Activated B cell treated with CpG ODN at 0.5 μM for 24 hours (primary cell): ENCODE data around the gene GDPD4. TPM values are rescaled to one million over a fixed set of nuclear protein-coding genes. Genes with fewer than 3 reads are reported as not detected.

Experiments
- ATAC-seq: fragments of 200-7000 bp; cut with Tn5 transposase; one replicate; pipeline ENCODE4 v1.10.0; 2021; ENCODE audit warnings: low read depth, mild to moderate bottlenecking, moderate library complexity
- CTCF ChIA-PET: fragments of 350-600 bp; sonication (Branson Sonifier 250); formaldehyde crosslinking; loops from one replicate; lab custom pipeline; 2021; ENCODE audit warnings: antibody characterized with exemption; lab: Charles Lee
- POLR2A ChIA-PET: fragments of 350-600 bp; sonication (Branson Sonifier 250); formaldehyde crosslinking; loops from one replicate; lab custom pipeline; 2021; ENCODE audit warnings: antibody characterized with exemption; lab: Charles Lee
- DNase-seq: peaks from one replicate; pipeline ENCODE4 v3.0.0; 2022
- H3K27ac Mint-ChIP-seq: one replicate; pipeline ENCODE4 v1.8.0; 2020; ENCODE audit warnings: mixed read lengths
- H3K27me3 Mint-ChIP-seq: one replicate; pipeline ENCODE4 v1.8.0; 2021; ENCODE audit warnings: mixed read lengths
- H3K36me3 Mint-ChIP-seq: one replicate; pipeline ENCODE4 v1.8.0; 2021; ENCODE audit warnings: low read depth, mixed read lengths
- H3K4me1 Mint-ChIP-seq: one replicate; pipeline ENCODE4 v1.8.0; 2021; ENCODE audit warnings: mixed read lengths
- H3K4me3 Mint-ChIP-seq: one replicate; pipeline ENCODE4 v1.8.0; 2020; ENCODE audit warnings: mild to moderate bottlenecking, mixed read lengths
- H3K9me3 Mint-ChIP-seq: one replicate; pipeline ENCODE4 v1.8.0; 2020; ENCODE audit warnings: mixed read lengths
- intact Hi-C: fragments of 100-400 bp; cut with micrococcal nuclease; formaldehyde crosslinking; loops from one replicate; pipeline ENCODE4 v1.15.1; 2024
- total RNA-seq: library from RNA; stranded (reverse); gene quantifications from 2 replicates; pipeline ENCODE4 v1.2.3, GENCODE V29; 2022
- TF ChIP-seq, protein P1 (sequence below): fragments of 200-600 bp; IDR thresholded peaks from one replicate; pipeline ENCODE4 v1.8.0; 2022; ENCODE audit warnings: antibody characterized with exemption, mild to moderate bottlenecking

Gene GDPD4
- total RNA-seq, 1 donor from 2014 or later = not detected

DNA sequence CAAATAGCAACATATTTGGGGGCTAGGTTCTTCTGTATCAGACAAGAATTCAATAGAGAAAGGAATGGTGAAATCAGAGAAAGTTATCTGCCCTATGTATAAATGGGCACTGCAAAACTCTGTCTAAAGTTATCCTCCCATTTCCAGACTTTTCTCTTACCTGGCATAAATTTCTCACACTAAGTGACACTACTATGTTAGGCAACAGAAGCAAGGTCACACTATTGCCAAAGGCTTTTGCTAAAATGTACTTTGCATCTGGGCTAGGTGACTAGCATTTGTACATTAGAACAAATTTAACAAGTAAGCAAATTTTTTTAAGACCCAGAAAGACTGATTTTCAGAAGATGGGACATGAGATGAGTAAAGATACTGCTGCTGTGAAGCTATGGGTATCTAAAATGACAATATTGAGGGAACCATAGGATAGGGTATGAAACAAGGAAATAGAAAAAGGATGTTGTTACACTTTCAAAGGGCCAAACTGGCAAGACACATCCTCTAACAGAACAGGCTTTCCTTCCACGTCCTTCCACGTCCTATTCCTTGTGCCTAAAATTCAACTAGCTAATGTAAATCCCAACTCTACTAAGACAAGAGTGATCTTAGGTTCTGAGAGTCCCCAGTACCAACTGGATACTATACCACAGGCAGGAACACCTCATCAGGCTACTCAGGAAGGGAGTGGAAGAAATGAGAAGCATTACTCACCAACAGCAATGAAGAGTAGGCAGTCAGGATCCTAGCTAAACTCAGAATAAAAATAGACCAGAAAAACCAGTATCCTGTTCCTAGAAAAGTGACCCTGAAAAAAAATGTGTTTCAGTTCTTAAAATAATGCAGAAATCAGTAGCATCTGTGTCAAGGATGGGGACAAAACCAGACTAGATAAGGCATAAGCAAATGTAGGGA is 22.6 kb downstream of the GDPD4 start:
- ChIA-PET CTCF (no interaction called here), POLR2A (no interaction called here)
- Mint-ChIP-seq H3K9me3 (peaks cover 5% of the 10 kb centered on the region), H3K4me1 (no peaks in the 10 kb centered on the region), H3K4me3 (no peak overlapping the region), H3K27me3 (peaks cover 11% of the 10 kb centered on the region), H3K27ac (no peak overlapping the region), H3K36me3 (no peaks in the 10 kb centered on the region)
- intact Hi-C loops = no loop called here
- TF ChIP-seq, protein P1, sequence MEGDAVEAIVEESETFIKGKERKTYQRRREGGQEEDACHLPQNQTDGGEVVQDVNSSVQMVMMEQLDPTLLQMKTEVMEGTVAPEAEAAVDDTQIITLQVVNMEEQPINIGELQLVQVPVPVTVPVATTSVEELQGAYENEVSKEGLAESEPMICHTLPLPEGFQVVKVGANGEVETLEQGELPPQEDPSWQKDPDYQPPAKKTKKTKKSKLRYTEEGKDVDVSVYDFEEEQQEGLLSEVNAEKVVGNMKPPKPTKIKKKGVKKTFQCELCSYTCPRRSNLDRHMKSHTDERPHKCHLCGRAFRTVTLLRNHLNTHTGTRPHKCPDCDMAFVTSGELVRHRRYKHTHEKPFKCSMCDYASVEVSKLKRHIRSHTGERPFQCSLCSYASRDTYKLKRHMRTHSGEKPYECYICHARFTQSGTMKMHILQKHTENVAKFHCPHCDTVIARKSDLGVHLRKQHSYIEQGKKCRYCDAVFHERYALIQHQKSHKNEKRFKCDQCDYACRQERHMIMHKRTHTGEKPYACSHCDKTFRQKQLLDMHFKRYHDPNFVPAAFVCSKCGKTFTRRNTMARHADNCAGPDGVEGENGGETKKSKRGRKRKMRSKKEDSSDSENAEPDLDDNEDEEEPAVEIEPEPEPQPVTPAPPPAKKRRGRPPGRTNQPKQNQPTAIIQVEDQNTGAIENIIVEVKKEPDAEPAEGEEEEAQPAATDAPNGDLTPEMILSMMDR = no peak
- ATAC-seq (no peak), DNase-seq (no peak)

DNA sequence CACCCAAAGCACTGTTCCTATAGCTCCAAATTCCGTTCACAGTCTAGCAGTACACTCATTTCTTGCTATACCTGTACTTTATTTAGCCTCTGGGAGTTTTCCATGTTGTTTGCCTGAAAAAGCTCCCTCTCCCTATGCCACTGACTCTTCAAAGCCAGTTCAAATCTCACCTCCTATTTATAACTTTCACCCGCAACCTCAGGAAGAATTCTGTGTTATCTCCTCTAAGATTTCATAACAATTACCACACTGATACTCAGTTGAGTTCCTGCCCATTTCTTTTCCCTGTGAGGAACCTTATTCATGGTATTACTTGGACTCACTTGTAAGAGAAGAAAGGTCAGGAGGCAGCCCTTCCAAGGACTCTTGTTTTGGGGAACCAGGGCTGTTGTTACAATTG is 25.2 kb downstream of the GDPD4 start:
- Mint-ChIP-seq H3K9me3 (peaks cover 5% of the 10 kb centered on the region), H3K27ac (no peak overlapping the region), H3K27me3 (peaks cover 7% of the 10 kb centered on the region), H3K4me1 (no peaks in the 10 kb centered on the region), H3K4me3 (no peak overlapping the region), H3K36me3 (no peaks in the 10 kb centered on the region)
- TF ChIP-seq, protein P1 = no peak
- no peak for DNase-seq
- ChIA-PET POLR2A (no interaction called here), CTCF (no interaction called here)
- intact Hi-C loops = no loop called here
- no peak for ATAC-seq

DNA sequence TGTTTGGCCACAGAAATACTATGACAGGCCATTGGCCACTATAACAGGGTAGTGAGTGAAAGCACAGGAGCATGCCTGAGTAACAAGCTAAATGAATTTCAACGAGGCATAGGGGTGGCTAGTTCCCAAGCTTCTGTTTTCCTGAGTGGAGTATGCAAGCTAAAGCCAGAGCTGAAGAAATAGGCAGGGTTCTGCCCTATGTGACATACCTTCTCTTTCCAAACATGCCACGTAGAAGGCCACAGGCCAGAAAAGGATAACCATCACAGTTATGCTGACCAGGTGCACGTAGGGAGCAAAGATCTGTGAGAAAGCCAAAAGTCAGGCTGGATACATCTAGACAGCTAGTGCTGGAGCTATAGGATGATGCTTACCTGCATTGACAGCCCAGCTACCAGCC is 30.6 kb downstream of the GDPD4 start:
- intact Hi-C loops = no loop called here
- DNase-seq = no peak
- ChIA-PET CTCF (no interaction called here), POLR2A (no interaction called here)
- no peaks in the 10 kb centered on the region for H3K36me3 Mint-ChIP-seq
- no peak for ATAC-seq
- peaks cover 8% of the 10 kb centered on the region for H3K27me3 Mint-ChIP-seq
- H3K4me3 Mint-ChIP-seq = no peak overlapping the region
- H3K9me3 Mint-ChIP-seq = no peaks in the 10 kb centered on the region
- H3K27ac Mint-ChIP-seq = no peak overlapping the region
- no peaks in the 10 kb centered on the region for H3K4me1 Mint-ChIP-seq
- TF ChIP-seq, protein P1 = no peak

DNA sequence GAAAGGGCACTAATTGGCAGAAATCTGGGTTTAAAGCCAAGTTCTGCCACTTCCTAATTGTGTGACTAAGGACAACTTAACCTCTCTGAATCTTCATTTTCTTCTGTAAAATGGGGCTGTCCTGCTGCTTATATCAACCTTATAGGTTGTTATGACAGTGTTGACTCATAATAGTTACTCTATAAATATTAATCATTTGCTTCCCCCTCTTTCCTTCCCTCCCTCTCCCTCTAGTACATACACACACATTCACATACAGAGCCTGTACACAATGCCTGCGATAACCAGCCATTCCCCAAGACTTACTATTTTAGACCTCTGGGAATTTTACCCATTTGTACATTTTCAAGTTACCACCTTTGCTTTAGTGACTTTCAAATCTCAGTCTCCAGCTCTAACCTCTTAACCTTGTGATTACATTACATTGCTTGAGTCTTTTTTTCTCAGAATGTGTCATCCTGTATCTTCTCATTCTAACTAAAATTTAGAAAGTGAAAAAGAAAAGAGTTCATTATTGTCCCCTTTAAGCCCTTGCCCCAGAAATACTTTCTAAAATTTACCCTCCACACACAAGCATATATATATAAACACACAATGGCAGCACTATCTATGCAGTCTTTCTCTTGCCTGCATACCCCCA is 31.9 kb downstream of the GDPD4 start:
- Mint-ChIP-seq H3K27me3 (peaks cover 8% of the 10 kb centered on the region), H3K9me3 (no peaks in the 10 kb centered on the region), H3K36me3 (no peaks in the 10 kb centered on the region), H3K27ac (no peak overlapping the region), H3K4me3 (no peak overlapping the region), H3K4me1 (no peaks in the 10 kb centered on the region)
- CTCF ChIA-PET = no interaction called here
- POLR2A ChIA-PET = no interaction called here
- intact Hi-C loops = no loop called here
- TF ChIP-seq, protein P1 = no peak
- no peak for DNase-seq
- no peak for ATAC-seq

DNA sequence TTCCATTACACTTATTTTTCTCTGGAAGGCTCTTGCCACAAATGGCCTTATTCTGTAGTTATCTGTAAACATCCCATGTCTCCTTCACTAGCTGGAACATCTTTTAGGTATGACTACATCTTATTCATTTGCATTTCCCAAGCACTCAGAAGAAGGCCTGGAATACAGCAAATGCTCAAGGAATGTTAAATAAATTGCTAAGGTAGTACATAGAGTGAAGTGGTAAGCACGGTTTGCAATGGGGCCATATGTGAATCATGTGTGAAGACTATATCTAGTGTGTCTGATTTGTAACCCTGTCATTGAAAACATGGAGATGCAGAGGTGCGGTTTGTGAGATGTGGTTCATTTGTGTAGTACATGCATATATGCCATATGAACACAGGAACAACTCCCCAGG is 33.5 kb downstream of the GDPD4 start:
- H3K27me3 Mint-ChIP-seq = peaks cover 13% of the 10 kb centered on the region
- TF ChIP-seq, protein P1 = no peak

More for the DNA sequence above, 33.5 kb downstream of the GDPD4 start:
- H3K4me3 Mint-ChIP-seq = no peak overlapping the region
- no peaks in the 10 kb centered on the region for H3K4me1 Mint-ChIP-seq
- intact Hi-C loops = no loop called here
- ATAC-seq (no peak), DNase-seq (no peak)
- ChIA-PET POLR2A (no interaction called here), CTCF (no interaction called here)
- H3K9me3 Mint-ChIP-seq = peaks cover 3% of the 10 kb centered on the region
- H3K27ac Mint-ChIP-seq = no peak overlapping the region
- no peaks in the 10 kb centered on the region for H3K36me3 Mint-ChIP-seq
